PC-9 (cell line): ENCODE results near the gene CTCF. TPM values are rescaled to one million over a fixed set of nuclear protein-coding genes. Genes with fewer than 3 reads are reported as not detected.

Experiments used
- BruUV-seq: library from RNA; stranded (reverse); fragments of 400-500 nt; replicated peaks from 2 replicates; lab custom pipeline; 2021; lab: Mats Ljungman, UMichigan
- CTCF ChIA-PET: fragments of 300-600 bp; sonication (Branson Sonifier 250); formaldehyde crosslinking; loops from one replicate; lab custom pipeline; 2022; ENCODE audit warnings: antibody characterized with exemption; lab: Charles Lee
- POLR2A ChIA-PET: fragments of 300-600 bp; sonication (Branson Sonifier 250); formaldehyde crosslinking; loops from one replicate; lab custom pipeline; 2022; ENCODE audit warnings: antibody characterized with exemption; ENCODE audit not compliant: unreplicated experiment; lab: Charles Lee
- DNase-seq, 2 experiments: peaks; one replicate each; pipeline versions ENCODE4 v3.0.0 to v3.0.0-alpha.2; 2015 to 2022; ENCODE audit warnings: mixed read lengths in 1 of 2
- H2AFZ ChIP-seq: fragments of 200-600 bp; sonication (generic); 2 replicates; pipeline ENCODE4 v1.8.1; 2017; ENCODE audit warnings: antibody characterized with exemption
- H3F3A ChIP-seq: fragments of 200-600 bp; sonication (generic); 2 replicates; pipeline ENCODE4 v1.8.1; 2017; ENCODE audit warnings: antibody characterized with exemption, mild to moderate bottlenecking, low read depth; ENCODE audit not compliant: insufficient read depth
- H3K27ac ChIP-seq: fragments of 200-600 bp; sonication (generic); 2 replicates; pipeline ENCODE4 v1.6.1; 2016; ENCODE audit warnings: mixed run types
- H3K27me3 ChIP-seq: fragments of 200-600 bp; sonication (generic); 2 replicates; pipeline ENCODE4 v1.6.1; 2016; ENCODE audit warnings: low read depth, mixed run types; ENCODE audit not compliant: insufficient read depth
- H3K36me3 ChIP-seq: fragments of 200-600 bp; sonication (generic); 2 replicates; pipeline ENCODE4 v1.6.1; 2016; ENCODE audit warnings: low read depth, mixed run types
- H3K4me1 ChIP-seq: fragments of 200-600 bp; sonication (generic); replicated peaks from 2 replicates; pipeline ENCODE4 v1.6.1; 2016; ENCODE audit warnings: mixed run types; ENCODE audit not compliant: insufficient read depth
- H3K4me2 ChIP-seq: fragments of 200-600 bp; sonication (generic); 2 replicates; pipeline ENCODE4 v1.6.1; 2017; ENCODE audit warnings: mixed run types
- H3K4me3 ChIP-seq: fragments of 200-600 bp; sonication (generic); 2 replicates; pipeline ENCODE4 v1.6.1; 2016; ENCODE audit warnings: mixed run types
- H3K79me2 ChIP-seq: fragments of 200-600 bp; sonication (generic); 2 replicates; pipeline ENCODE4 v1.6.1; 2017; ENCODE audit warnings: low read depth, mixed run types
- H3K9me2 ChIP-seq: fragments of 200-600 bp; sonication (generic); 2 replicates; pipeline ENCODE4 v1.8.1; 2017; ENCODE audit warnings: mild to moderate bottlenecking; ENCODE audit not compliant: insufficient read depth
- H3K9me3 ChIP-seq: fragments of 200-600 bp; sonication (generic); 2 replicates; pipeline ENCODE4 v1.8.1; 2016; ENCODE audit warnings: low read depth; ENCODE audit not compliant: insufficient read depth
- H4K20me1 ChIP-seq: fragments of 200-600 bp; sonication (generic); 2 replicates; pipeline ENCODE4 v1.8.1; 2017; ENCODE audit not compliant: insufficient read depth
- EZH2 ChIP-seq: fragments of 200-600 bp; sonication (generic); IDR thresholded peaks from 2 replicates; pipeline ENCODE4 v1.8.0; 2017; ENCODE audit warnings: antibody characterized with exemption, low read depth
- intact Hi-C: fragments of 100-400 bp; cut with micrococcal nuclease; formaldehyde crosslinking; loops from one replicate; pipeline ENCODE4 v1.10.0; 2022; ENCODE audit not compliant: unreplicated experiment
- total RNA-seq: library from RNA; stranded (reverse); gene quantifications from 2 replicates; pipeline ENCODE4 v1.2.3, GENCODE V29; 2021
- TF ChIP-seq, protein P1 (sequence below): fragments of 200-600 bp; sonication (generic); conservative IDR thresholded peaks from 2 replicates; pipeline ENCODE4 v1.6.1; 2017; ENCODE audit warnings: mixed run types, antibody characterized with exemption, mild to moderate bottlenecking, moderate library complexity

CTCF gene
- total RNA-seq, 1 experiment from 2014 or later, result 39.0 TPM

DNA sequence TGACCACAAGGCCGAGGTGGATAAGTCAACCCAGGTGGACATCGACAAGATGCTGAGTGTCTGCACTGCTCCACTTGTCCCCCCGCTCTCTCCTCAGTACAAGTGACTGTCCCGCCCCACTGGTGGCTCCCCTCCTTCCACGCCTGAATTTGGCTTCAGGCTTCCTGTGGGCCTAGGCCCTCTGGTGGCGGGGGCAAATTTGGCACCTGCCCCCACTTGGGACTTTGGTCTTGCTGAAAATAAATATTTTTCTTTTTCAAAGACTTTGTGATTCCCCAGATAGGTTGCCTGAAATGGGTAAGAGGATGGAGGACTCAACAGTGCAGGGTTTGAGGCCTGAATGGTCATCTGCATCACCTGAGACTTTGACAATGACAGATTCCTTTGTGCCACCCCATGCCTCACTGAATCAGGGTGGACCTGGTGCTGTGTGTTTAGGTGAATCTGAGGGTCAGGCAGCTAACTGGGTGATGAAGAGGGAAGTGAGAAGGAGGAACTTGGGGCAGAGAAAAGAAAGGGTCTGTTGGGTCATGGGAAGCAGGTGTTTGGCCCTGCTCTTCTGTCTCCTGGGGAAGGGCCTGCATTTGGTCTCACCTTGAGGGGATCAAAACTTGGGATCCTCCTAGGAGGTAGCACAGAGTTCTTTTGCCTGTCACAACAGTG lies 106.3 kb downstream of the CTCF start:
- ChIA-PET POLR2A (no interaction called here), CTCF (interaction anchor here (0.6 to 1.0 kb wide), 2 partner anchors 9 to 147 kb away, joined by 3 read pairs; partner anchors contain the start of gene ACD)
- no peaks in the 10 kb centered on the region for H3K4me1 ChIP-seq
- H3K27me3 ChIP-seq, result no peaks in the 10 kb centered on the region
- H3K9me2 ChIP-seq, result no peaks in the 10 kb centered on the region
- no peaks in the 10 kb centered on the region for H3K36me3 ChIP-seq
- TF ChIP-seq EZH2, result no peak
- TF ChIP-seq, protein P1, sequence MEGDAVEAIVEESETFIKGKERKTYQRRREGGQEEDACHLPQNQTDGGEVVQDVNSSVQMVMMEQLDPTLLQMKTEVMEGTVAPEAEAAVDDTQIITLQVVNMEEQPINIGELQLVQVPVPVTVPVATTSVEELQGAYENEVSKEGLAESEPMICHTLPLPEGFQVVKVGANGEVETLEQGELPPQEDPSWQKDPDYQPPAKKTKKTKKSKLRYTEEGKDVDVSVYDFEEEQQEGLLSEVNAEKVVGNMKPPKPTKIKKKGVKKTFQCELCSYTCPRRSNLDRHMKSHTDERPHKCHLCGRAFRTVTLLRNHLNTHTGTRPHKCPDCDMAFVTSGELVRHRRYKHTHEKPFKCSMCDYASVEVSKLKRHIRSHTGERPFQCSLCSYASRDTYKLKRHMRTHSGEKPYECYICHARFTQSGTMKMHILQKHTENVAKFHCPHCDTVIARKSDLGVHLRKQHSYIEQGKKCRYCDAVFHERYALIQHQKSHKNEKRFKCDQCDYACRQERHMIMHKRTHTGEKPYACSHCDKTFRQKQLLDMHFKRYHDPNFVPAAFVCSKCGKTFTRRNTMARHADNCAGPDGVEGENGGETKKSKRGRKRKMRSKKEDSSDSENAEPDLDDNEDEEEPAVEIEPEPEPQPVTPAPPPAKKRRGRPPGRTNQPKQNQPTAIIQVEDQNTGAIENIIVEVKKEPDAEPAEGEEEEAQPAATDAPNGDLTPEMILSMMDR, result no peak
- no peaks in the 10 kb centered on the region for H4K20me1 ChIP-seq
- no peak overlapping the region for H2AFZ ChIP-seq
- H3K9me3 ChIP-seq, result no peaks in the 10 kb centered on the region
- peaks cover 9% of the 10 kb centered on the region; the same call in 1 of the 2 replicates for H3F3A ChIP-seq
- no peak overlapping the region for H3K4me2 ChIP-seq
- no peak for DNase-seq
- BruUV-seq, result no TSS peak
- no peaks in the 10 kb centered on the region for H3K79me2 ChIP-seq
- intact Hi-C loops, result loop anchor here (1.0 to 2.0 kb wide), 2 partner anchors 106 to 147 kb away; partner anchors contain the start of gene CTCF
- H3K27ac ChIP-seq, result no peak overlapping the region
- H3K4me3 ChIP-seq, result no peak overlapping the region

DNA sequence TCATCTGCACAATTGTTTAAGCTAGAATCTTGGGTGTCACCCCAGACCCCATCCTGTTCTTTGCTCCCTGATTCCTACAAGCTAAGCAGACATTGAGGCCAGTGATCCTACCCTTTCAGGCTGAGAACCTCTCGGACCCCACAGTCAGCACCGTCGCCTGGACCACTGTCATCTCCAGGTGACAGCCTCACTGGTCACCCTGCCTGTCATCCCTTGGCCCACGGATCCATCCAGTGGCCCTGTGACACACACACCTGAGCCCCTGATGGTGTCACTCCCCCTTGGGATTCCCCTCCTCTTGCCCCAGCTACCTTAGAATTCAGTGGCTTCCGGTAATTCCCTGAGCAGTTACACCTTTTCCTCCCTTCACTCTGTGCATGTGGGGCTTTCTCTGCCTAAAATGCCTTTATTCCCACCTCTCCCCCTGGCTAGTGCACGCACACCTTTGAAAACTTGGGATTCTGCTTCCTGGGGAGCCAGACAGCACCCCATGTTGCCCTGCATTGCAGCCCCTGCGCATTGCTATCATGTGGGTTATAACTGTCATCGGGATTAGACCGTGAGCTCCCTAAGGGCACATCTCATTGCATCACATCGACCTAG lies 107.3 kb downstream of the CTCF start:
- no peaks in the 10 kb centered on the region for H3K4me1 ChIP-seq
- intact Hi-C loops, result loop anchor here (2.0 to 10.0 kb wide), 2 partner anchors 107 to 565 kb away; partner anchors contain the start of genes CTCF and ESRP2
- peaks cover 9% of the 10 kb centered on the region; the same call in 1 of the 2 replicates for H3F3A ChIP-seq
- H3K4me2 ChIP-seq, result no peak overlapping the region
- no peaks in the 10 kb centered on the region for H3K79me2 ChIP-seq
- TF ChIP-seq EZH2, result no peak
- TF ChIP-seq, protein P1, result no peak
- H3K36me3 ChIP-seq, result no peaks in the 10 kb centered on the region
- H3K27ac ChIP-seq, result no peak overlapping the region
- H3K9me3 ChIP-seq, result no peaks in the 10 kb centered on the region
- H3K27me3 ChIP-seq, result no peaks in the 10 kb centered on the region
- H3K9me2 ChIP-seq, result no peaks in the 10 kb centered on the region
- H2AFZ ChIP-seq, result no peak overlapping the region
- ChIA-PET CTCF (interaction anchor here (0.6 kb wide), 1 partner anchor 398 kb away, joined by 4 read pairs; no protein-coding TSS in a partner anchor), POLR2A (no interaction called here)
- H4K20me1 ChIP-seq, result no peaks in the 10 kb centered on the region
- no peak for DNase-seq
- no peak overlapping the region for H3K4me3 ChIP-seq
- no TSS peak for BruUV-seq

DNA sequence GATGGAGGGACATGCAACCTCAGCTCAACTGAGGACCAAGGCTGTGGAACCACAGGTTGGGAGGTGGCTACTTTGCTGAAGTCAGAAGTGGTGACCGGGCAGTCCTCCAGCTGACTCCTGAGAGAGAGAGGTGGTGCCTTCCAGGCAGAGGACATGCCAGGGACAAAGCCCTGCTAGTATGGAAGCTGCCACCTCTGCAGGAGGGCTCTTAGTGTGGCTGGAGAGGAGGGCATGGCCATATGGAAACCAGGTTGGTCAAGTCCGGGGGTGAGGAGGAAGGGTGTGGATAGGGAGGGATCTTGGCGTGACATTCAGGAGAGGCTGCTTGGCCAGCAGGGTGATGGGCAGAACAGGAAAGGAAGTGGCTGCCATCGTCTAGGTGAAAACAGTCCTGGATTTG lies 110.0 kb downstream of the CTCF start:
- ChIA-PET CTCF (interaction anchor here (0.5 to 1.3 kb wide), 3 partner anchors 144 to 217 kb away, joined by 3 to 9 read pairs (median 6); no protein-coding TSS in a partner anchor), POLR2A (no interaction called here)
- Histone ChIP-seq H4K20me1 (no peaks in the 10 kb centered on the region), H3K27ac (no peak overlapping the region), H3K36me3 (no peaks in the 10 kb centered on the region), H2AFZ (no peak overlapping the region), H3K4me1 (peaks cover 18% of the 10 kb centered on the region), H3K4me2 (no peak overlapping the region), H3K4me3 (no peak overlapping the region), H3K9me2 (no peaks in the 10 kb centered on the region), H3K27me3 (no peaks in the 10 kb centered on the region), H3K79me2 (0 out of 2 replicates have a peak, but pooled peaks cover 3% of the 10 kb centered on the region), H3K9me3 (no peaks in the 10 kb centered on the region), H3F3A (peaks cover 27% of the 10 kb centered on the region)
- TF ChIP-seq, protein P1, result no peak
- no peak for TF ChIP-seq EZH2
- BruUV-seq, result no TSS peak
- intact Hi-C loops, result loop anchor here (1.0 to 10.0 kb wide), 4 partner anchors 134 to 562 kb away; partner anchors contain the start of genes ESRP2, RANBP10 and TSNAXIP1
- DNase-seq, result peak in 1 of 2 experiments; percentile 35
